GM20431 (cell line): ENCODE measurements around the gene ARSJ.

Experiments used
- in situ Hi-C: fragments of 300-500 bp; cut with MseI, MboI; formaldehyde crosslinking; loops from one replicate; pipeline ENCODE4 v1.15.0; 2020; ENCODE audit warnings: low sequenced_read_pairs; ENCODE audit not compliant: unreplicated experiment

ARSJ gene

DNA sequence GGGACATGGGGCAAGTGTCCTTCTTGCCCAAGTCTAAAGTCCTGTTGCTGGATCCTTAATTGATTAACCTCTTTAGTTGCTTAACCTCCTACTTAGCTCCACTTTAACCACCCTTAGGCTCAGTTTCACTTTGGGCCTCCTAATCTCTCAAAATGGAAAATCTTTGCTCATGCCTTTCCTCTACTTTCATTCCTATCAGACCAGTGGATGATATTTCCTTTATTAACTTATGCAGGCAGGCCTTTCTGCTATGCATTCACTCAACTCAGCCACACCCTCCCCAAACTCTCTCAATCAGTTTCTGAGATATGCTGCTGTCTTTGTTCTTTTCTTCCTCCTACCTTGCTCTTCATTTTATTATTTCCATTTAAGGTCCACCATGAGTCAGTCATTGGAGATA lies 14.4 kb upstream of the ARSJ start:
- in situ Hi-C loops = no loop called here

DNA sequence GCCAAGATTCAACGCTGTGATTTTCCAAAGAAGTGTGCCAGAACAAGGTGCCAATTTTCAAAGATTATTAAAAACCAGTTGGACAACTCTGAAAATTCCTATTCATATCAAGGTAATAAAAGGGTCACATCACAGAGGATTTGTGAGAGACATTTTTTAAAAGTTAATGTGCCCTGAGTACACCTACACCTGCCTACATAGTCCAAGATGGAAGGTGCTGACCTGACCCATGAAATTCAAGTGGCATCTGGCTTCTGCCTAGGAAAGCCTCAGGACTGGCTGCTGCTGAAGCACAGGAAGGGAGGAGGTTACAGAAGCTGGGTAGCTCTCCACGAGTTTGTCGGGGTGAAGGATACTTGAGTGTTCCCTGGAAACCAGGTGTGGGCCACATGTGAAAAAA lies 11.4 kb upstream of the ARSJ start:
- in situ Hi-C loops = no loop called here

DNA sequence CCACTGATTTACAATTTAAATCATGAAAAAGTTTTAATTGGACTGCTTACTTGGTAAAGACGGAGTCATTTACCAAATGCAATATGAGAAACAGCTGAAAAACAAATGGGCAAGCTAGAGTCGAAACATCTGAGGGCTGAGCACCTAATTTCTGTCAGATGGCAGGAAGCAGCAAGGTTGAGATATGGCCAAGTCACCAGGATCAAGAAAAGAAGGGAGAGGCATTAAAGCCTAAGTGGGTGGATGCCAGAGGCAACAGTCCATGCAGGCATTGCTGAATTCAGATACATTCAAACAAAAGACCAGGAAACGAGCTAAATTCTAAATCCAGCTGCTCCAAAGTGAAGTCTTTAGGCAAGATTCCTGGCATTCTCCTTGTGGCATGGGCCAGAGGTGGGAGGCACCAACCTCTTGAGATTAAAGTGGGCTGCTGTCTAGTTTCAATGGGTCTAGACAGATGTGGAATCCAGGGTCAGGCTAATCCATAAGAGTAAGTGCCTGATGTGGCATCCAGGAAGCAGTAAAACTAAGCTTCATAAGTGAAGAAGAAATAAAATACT lies 8.0 kb upstream of the ARSJ start:
- in situ Hi-C loops = no loop called here

DNA sequence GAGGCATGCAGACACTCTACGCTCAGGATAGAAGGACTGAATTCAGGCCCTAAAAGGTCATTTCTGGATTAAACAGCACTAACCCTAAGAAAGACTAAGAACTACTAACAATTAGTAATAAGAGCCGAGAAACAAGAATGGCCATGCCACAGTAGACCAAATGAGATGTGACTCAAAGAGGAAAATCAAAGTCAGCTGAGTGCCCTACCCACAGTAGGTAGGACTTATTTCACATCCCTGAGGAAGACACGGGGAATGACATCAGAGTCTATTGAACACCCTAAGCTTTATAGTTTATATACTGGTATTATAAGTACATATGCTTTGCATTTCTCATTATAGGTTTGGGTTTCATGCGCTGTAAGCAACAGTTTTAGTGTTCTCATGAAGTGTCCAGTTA lies 2.7 kb upstream of the ARSJ start:
- in situ Hi-C loops = no loop called here

DNA sequence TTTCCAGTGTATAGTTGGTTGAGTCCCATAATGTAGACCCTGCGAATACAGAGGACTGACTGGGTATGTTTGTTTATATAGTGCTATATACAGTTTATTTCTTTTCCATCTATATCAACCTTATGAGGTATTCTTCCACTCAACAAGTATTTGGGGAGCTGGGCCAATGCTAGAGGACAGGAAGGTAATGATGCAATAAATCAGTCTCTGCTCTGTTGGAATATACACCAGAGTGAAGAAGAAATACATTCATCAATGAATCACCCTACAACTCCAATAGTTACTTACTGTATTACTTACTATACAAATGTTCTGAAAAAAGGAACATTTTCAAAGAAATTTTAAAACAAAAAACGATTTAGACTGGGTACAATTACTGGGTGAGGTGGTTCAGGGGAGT lies 2.1 kb upstream of the ARSJ start:
- in situ Hi-C loops = no loop called here

DNA sequence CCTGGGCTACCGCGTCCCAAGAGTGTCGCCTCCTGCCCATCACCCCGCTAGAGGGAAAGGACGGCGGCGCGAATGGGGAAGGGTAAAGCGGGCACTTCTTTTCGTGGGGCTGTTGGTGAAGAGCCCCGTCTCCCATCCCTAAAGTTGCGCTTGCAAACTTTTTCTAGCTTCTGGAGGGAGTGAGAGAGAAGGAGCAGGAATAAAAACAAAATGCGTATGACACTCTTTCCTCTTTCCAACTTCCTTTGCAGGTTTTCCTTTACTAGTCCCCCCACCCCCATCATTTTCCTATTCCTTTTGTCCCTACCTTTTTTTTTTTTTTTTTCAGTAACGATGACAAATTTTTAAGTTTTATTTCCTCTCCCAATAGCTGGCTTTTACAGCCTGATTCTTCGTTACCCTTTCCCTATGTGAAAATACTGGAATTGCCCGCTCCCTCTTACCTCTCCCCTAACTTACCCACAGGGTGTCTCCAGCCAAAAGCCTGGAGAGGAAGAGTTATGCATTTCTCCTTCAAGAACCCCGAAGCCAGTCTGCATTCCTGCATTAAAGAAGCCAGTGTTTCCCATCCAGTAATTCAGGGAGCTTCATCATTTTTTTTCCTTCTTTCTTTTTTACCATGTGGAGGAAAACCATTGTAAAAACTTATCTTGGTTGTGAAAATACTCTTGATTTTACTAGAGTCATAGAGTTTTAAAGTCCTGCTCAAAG lies 613 bp upstream of the ARSJ start:
- in situ Hi-C loops = no loop called here

DNA sequence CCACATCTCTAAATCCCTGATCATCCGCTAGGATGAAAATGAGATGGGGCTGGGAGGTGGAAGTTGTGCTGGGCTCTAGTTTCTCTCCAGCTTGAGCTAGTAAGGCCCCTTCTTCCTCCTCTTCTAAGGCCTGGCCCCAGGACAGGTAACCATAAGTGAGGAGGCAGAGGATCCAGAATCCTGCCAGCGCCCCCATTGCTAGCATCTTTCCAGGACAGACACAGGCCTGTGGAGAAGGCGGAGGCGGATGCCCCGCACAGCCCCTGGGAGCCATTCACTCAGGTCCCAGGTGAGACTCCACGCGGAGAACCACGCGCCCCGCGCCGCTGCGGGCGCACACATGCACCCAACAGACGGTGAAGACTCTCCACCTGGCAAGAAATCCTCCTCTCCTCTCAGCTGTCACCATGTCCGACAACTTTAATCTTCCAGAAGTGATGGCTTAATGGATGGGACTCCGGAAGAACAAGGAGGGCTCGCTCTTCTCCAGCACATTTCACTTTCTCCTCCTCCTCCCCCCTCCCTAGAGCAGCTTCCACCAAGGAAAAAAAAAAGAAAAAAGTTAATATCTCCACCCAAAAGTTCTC lies 793 bp downstream of the ARSJ start:
- in situ Hi-C loops = no loop called here

DNA sequence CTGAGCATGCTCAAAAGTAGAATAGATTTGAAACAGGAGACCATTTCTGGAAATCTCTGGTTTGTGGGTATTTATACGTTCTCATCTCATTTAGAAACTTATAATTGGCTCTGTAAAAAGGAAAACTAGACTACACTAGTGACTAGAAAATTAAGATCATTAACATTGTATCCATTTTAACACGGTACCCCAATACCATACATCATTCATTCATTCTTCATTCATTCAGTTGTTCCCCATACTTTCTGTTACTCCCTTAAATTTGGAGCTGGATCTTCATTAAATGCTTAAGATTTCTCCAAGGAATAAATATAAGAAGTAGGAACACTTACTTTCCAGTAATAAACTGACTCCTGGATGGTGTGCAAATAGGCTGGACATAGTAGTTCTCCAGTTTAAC lies 1.3 kb downstream of the ARSJ start:
- in situ Hi-C loops = no loop called here

DNA sequence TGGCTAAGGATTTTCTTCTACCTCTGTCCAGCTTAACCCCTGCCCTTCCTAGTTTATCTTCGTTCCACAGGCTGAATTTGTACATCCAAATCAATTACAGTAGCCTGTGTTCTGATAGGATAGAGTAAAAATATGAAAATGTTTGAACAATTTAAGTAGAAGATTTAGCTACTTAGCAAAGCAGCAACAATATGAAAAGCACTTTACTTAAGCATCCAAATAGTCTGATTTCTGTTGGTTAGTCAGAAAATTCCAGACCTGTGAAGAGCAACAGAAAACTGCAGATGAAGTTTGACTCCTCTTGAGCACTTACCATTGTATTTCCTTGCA lies 2.0 kb downstream of the ARSJ start:
- in situ Hi-C loops = no loop called here

DNA sequence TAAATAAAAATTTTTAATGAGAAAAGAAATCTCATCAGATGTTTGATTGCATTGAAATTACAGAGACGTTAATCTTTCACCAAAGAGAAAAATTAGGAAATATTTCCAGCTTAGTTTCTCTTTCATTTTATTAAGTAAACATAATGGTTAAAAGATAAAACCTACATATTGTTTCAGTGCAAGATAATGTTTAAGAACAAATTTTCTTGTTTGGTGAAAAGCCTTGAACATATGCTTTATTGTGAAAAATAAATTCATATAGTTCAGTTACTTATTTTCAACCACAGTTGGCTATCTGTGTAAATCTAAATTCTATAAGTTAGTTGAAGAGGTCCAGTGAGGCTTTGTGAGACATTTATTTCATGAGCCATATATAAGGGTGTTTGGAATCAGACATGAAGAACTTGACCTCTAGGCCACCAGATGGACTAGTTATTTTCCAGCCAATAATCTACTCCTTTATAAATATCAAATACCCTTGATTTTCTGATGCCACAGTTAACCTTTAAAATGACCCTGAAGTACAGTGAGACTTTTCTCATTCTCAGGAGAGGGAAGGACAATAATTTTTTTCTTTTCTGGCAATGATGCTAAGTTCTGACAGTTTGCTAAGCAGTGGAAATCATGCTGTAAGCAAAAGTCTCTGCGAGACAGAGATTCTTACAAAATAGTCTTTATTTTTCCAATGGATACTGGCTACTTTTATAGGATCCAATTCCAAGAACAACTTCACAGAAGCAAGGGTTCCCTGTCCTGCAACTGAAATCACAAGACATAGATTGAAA lies 2.5 kb downstream of the ARSJ start:
- in situ Hi-C loops = no loop called here

DNA sequence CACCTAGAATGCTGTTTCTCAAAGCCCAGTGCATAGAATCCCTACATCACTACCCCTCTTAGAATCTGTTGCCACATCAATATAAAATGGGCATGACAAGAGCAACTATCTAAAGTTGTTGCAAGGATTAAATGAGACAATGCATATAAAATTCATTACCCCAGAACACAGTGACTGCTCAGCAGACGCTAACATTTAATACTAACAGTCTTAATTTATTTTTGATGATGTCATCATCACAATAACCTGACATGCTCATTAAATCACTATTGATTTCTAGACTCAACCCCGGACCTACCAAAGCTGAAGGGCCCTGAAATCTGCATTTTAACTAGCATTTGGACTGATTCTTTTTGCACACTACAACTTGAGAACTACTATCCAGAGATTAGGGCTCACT lies 3.9 kb downstream of the ARSJ start:
- in situ Hi-C loops = no loop called here

DNA sequence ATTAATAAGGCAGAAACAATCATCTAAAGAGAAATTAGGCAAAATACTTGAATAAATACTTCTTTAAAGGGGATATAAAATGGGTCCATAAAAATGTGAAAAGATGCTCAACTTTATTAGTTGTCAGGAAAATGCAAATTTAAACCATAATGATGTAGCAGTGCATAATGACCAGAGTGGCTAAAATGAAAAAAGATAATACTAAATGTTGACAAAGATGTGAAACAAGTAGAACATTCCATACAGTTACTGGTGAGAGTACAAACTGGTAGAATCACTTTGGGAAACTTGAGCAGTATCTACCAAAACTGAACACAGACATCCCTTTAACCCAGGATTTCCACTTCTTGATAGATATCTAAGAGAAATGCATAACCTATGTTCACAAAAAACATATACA lies 5.0 kb downstream of the ARSJ start:
- in situ Hi-C loops = no loop called here

DNA sequence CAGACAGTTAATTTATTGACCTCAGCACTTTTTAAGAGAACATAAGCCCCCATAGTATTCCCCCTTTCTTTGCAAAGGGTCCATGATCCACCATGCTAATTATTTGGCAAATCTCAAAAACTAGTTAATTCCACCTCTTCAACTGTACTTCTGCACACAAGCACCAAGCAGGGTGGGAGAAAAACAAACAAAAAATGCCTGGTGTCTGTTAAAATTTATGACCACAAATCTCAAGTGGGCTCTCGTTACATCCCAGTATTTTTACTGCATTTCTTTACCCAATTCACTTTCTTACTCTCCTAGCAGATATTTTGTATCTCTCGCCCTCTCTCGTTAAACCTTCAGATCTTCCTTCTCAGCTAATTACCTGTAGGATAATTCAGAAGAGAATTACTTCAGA lies 6.1 kb downstream of the ARSJ start:
- in situ Hi-C loops = no loop called here

DNA sequence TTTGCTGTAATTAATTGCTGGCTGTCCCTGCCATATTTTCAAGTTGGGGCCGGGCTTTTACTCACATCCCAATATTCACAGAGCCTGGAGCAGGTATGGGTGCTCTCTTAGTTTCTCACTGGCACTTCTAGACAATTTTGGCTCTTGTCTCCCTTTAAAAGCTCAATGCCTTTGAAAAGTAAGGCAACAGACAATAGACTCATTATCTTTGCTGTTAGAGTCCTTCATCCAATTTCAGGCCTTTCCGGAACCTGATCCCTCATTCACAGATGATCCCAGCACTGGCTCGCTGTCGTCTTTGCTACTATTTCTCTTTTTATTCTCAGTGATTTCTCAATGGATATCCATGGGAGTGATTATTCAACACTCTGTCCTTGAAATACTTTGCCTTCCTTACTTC lies 6.7 kb downstream of the ARSJ start:
- in situ Hi-C loops = no loop called here

DNA sequence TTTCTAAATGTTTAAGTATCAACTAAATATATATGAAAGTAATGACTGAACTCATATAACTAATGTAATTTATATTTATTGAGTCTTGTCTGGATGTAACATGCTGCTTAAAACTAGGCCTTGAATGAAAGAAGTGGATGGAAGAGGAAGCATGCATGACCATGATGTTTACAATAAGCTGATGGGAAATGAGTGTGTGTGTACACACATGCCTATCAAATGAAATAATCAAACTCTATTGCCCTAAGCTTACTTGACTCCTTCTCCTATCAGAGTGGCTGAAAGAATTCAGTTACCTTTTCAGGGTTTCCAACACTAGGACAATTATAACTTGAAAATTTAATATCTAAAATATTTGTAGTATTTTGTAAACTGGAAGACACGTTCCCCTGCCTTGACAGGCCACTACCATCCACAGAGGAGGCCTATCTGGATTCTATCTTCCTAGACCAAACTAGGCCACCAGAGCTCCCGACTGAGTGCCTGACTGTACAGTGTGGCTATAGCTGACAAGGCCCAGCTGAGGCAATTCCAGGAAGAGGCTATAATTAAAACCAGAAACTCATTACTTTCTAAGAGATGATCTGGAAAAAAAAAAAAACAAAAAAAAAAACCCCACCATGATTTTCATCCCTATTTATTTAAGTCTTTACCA lies 7.6 kb downstream of the ARSJ start:
- in situ Hi-C loops = no loop called here

DNA sequence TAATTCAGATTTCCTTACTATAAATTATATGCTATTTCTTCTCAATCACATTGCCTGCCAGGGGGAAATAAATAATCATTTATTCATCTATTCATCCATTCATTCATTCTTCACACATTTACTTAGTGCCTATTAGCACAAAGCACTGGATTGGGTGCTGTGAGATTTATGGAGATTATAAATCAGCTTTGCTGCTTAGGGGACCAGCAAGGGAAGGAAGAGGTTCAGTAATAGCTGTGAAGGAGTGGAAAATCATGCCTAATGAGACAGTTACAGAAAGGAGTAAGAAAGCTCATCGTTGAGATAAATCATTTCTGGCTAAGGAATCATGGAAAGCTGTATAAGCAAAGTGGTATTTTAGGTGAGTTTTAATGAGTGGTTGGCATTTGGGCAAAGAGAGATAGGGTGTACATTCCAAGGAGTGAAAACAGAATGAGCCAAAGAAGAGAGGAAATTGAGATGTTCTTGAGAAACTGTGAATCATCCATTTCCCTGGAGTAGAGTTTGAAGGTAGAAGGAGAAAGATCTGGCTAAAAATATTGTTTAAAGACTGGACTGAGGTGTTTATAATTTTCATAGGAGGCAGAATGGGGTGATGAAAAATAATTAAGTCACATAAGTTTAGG lies 9.6 kb downstream of the ARSJ start:
- in situ Hi-C loops = no loop called here

DNA sequence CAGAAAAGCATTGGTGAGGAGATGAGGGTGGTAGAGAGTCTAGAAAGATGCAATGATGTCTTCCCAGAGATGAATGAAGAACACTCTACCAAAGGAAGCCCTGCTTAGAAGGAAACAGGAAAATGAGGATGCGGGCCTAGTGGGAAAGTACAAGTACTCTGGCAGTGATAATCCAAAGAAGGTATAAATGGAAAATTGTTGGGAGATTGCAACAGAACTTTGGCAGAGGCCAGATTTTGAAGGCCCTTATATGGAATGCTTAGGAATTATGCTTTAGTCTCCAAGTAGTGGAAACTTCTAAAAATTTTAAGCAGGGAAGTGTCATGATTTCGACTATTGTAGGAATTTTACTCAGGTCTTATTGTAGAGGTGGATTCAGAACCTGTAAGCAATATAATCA lies 11.0 kb downstream of the ARSJ start:
- in situ Hi-C loops = no loop called here

DNA sequence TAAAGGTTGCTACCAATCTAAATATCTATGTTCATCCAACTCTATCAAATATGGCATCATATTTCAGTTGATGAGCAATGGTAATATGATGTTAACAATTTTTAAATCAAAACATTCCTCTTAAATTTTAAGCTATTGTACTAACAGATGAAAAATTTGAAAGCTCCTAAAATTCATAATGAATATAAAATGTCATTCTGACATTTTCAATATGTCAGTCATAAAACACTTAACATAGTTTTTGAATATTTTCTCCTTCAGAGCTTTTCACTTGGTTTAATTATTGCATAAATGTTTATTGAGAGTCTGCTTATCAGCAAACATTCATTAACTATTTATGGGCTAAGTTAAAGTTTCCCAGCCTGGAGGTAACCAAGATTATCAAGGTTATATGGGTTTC lies 11.8 kb downstream of the ARSJ start:
- in situ Hi-C loops = no loop called here

DNA sequence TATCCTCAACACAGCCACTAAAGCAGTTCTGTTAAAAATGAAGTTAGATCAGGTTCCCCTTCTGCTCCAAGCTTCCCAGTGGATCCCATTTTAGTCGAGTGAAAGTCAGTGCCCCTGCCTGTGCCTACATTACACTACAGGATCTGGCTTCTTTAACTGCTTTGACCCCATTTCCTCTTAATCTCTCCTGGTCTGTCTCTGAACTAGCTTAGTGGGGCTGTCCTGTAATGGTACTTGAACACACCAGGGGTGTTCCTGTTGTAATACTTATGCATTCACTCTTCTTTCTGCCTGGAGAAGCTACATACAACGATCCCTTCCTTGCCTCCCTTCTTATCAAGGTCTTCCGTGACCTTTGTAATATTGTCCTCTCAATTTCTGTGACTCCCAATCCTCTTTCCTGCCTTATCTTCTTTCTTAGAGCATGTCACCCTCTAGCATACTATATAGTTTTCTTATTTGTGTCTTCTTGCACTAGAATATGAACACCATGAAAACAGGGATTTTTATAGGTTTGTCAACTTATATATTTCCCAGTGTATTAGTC lies 16.7 kb downstream of the ARSJ start:
- in situ Hi-C loops = no loop called here

DNA sequence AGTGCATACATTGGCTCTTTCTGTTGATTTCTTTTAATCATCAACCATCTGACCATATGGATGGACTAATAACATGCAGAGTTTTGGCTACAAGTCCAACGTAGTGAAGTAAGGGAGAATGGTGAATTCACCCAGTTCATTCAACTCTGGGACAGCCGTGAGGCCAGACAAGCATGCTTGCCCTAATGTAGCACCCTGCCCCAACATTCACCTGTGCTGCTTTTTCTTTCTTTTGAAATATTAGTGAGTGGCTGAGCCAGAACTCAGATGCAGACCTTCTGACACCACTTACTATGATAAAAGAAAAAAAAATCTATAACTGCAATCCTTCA lies 17.5 kb downstream of the ARSJ start:
- in situ Hi-C loops = no loop called here
